Esophagus (tissue), 2 donors: ENCODE data around the gene PSTPIP2. TPM values are rescaled to one million over a fixed set of nuclear protein-coding genes. Genes with fewer than 3 reads are reported as not detected.
"Not testable (repeated sequence)": the region's sequence is repeated elsewhere in the genome, so short reads cannot be mapped to it uniquely, and the experiment has no call there.

Experiments used
- H3K27ac ChIP-seq, 2 donors: one replicate each; pipeline ENCODE4 v1.5.1; 2013; ENCODE audit warnings: low read depth in 2 of 2, mild to moderate bottlenecking in 2 of 2, inconsistent platforms in 1 of 2, low read length in 1 of 2, moderate library complexity in 1 of 2
- H3K27me3 ChIP-seq, 2 donors: one replicate each; pipeline ENCODE4 v1.6.1; 2013; ENCODE audit warnings: low read length in 2 of 2, control low read depth in 1 of 2, mild to moderate bottlenecking in 1 of 2; ENCODE audit not compliant: insufficient read depth in 2 of 2, control insufficient read depth in 1 of 2
- H3K36me3 ChIP-seq, 2 donors: one replicate each; pipeline ENCODE4 v1.6.1; 2013; ENCODE audit warnings: low read length in 1 of 2; ENCODE audit not compliant: control insufficient read depth in 2 of 2, insufficient read depth in 2 of 2
- H3K4me1 ChIP-seq, 2 donors: one replicate each; pipeline ENCODE4 v1.6.1; 2013; ENCODE audit warnings: low read length in 1 of 2; ENCODE audit not compliant: control insufficient read depth in 2 of 2, insufficient read depth in 2 of 2
- H3K4me3 ChIP-seq, 2 donors: one replicate each; pipeline ENCODE4 v1.5.1; 2013; ENCODE audit warnings: low read length in 2 of 2, mild to moderate bottlenecking in 2 of 2, low read depth in 1 of 2, moderate library complexity in 1 of 2
- H3K9me3 ChIP-seq, 2 donors: one replicate each; pipeline ENCODE4 v1.6.1; 2013; ENCODE audit warnings: mild to moderate bottlenecking in 2 of 2, low read depth in 1 of 2, low read length in 1 of 2, moderate library complexity in 1 of 2; ENCODE audit not compliant: control insufficient read depth in 2 of 2, insufficient read depth in 1 of 2
- WGBS, 2 donors: extraction: QIAGEN DNeasy Blood & Tissue Kit; methylation state at CpG; one replicate each; pipeline ENCODE4 v1.1.7; 2013; 5-methylcytosine and 5-hydroxymethylcytosine counted together
- polyA plus RNA-seq, 2 donors: library from polyadenylated mRNA; stranded (reverse); fragments of 200-250 nt; gene quantifications; one replicate each; pipeline ENCODE4 v1.2.3, GENCODE V29; 2013
- donor health status: healthy with polysubstance abuse.
- donor health status: Bipolar disorder and iron deficiency.

PSTPIP2 gene
- polyA plus RNA-seq, 2 donors = 4.2 to 6.4 TPM

DNA sequence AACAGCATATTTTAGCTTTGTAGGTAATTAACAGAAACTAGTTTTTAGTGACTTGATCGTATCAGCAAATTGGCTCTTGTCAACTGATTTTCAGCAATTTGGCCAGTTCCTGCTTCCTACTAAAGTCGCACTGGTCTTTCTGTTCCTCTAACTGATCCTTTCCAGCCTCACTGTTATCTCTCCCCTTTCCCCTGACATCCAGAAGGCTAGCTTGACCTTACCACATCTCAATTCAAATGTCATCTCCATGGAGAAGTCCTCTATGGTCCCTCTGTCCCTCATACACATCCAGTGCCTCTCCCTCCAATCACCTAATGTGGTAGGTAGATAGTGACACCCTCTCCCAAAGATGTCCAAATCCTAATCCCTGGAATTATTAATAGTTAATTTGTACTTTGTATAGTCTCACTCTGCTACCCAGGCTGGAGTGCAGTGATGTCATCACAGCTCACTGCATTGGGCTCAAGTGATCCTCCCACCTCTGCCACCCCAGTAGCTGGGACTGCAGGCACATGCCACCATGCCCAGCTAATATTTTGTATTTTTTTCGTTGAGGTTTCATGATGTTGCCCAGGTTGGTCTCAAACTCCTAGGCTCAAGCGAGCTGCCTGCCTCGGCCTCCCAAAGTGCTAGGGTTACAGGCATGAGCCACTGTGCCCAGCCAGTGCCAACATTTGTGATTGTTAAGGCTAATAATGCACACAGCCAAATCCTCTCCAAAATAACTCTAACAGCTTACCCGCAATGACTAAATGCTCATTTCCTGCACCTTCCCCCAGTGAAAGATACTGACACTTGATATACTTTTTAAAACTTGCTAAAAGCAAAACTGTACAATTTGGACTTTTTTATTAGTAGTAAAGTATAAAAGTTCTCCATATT, 16.9 kb downstream of the PSTPIP2 start:
- no peaks in the 10 kb centered on the region for H3K9me3 ChIP-seq
- no peak overlapping the region for H3K27ac ChIP-seq
- WGBS, 2 donors = 78% methylated on average over 6 of the region's 6 CpGs
- H3K36me3 ChIP-seq = no peaks in the 10 kb centered on the region
- no peak overlapping the region for H3K4me3 ChIP-seq
- H3K4me1 ChIP-seq = no peaks in the 10 kb centered on the region
- H3K27me3 ChIP-seq = no peaks in the 10 kb centered on the region

DNA sequence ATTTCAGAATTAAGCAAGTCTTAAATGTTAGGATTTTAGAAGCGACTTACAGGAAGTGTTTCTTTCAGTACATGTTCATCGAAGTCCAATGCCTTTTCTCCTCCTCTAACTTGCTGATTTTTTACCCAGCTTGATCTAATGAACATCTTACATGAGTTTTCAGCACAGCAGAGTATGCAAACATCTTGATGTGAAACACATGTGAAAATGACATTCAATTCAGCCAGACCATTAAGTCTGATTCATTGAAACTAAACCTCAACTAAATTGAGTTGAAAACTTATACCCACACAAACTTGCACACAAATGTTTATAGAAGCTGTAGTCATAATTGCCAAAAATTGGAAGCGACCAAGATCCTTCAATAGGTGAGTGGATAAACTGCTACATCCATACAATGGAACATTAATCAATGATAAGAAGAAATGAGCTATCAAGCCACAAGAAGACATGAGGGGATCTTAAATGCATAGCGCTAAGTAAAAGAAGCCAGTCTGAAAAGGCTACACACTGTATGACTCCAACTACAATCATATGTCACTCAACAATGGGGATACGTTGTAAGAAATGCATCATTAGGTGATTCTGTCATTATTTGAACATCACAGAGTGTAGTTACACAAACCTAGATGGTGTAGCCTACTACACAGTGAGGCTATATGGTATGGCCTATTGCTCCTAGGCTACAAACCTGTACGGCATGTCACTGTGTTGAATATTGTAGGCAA, 18.5 kb downstream of the PSTPIP2 start:
- H3K36me3 ChIP-seq = no peaks in the 10 kb centered on the region
- WGBS, 2 donors = 89 to 92% methylated on average over 6 of the region's 6 CpGs
- H3K27me3 ChIP-seq = no peaks in the 10 kb centered on the region
- no peaks in the 10 kb centered on the region for H3K9me3 ChIP-seq
- H3K27ac ChIP-seq = no peak overlapping the region
- H3K4me3 ChIP-seq = no peak overlapping the region
- H3K4me1 ChIP-seq = no peaks in the 10 kb centered on the region

DNA sequence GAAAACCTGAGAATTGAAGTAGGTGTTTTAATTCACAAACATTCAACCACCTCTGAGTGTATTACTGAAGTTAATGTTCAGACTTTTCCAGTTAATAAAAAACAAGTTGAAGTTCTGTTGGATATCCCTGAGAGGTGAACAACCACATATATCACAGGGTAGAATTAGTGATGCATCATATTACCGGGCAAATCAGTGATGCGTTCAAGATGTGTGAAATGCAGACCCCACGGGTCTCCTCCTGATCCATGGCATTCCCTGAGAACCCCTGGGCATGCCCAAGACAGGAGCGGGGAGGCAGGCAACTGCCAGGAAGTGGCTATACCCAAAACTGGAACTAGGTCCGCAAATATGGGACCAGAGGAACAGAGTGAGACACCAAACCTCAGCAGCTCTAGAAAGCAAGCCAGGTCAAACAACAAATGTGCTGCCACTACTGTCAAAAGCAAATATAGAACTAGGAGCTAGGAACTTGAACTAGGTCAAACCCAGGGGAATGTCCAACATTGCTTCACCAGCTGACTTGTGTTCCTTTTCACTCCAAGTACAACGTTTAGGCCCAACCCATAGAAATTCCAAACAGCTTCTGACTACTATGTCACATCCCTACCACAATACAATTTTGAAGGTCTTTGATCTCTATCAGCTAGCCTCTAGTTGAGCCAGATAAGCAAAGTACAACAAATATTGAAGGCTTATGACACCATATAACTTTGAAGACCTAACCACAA, 20.2 kb downstream of the PSTPIP2 start:
- no peaks in the 10 kb centered on the region for H3K4me1 ChIP-seq
- no peak overlapping the region for H3K27ac ChIP-seq
- H3K9me3 ChIP-seq = no peaks in the 10 kb centered on the region
- H3K4me3 ChIP-seq = no peak overlapping the region
- H3K27me3 ChIP-seq = no peaks in the 10 kb centered on the region
- H3K36me3 ChIP-seq = no peaks in the 10 kb centered on the region
- WGBS, 2 donors = 72 to 76% methylated on average over 6 of the region's 6 CpGs

DNA sequence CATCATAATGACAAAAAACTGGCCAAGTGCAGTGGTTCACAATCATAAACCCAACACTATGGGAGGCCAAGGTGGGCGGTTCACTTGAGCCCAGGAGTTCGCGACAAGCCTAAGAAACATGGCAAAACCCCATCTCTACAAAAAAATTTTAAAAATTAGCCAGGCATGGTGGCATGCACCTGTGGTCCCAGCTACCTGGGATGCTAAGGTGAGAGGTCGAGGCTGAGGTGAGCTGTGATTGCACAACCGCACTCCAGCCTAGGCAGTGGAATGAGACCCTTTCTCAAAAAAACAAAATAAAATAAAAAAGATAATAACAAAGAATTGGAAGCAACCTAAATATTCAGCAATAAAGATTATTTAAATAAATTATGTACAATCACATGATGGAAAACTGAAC, 21.8 kb downstream of the PSTPIP2 start:
- Histone ChIP-seq H3K4me1 (no peaks in the 10 kb centered on the region), H3K9me3 (no peaks in the 10 kb centered on the region), H3K36me3 (no peaks in the 10 kb centered on the region), H3K27ac (no peak overlapping the region), H3K27me3 (no peaks in the 10 kb centered on the region), H3K4me3 (no peak overlapping the region)
- 96 to 99% methylated on average over 5 of the region's 5 CpGs for WGBS, 2 donors

DNA sequence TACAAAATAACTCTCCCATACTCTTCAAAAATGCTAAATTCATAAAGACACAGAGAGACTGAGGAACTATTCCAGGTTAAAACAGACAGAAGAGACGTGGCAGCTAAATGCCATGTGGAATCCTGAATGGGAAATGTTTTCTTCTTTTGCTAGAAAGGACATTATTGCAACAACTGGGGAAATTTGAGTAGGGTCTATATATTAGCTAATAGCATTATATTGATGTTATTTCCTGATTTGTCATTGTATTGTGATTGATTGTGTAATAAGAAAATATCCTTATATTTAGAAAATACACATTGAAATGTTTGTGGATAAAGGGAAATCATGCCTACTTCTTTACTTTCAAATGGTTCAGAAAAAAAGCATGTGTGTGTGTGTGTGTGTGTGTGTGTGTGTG, 23.4 kb downstream of the PSTPIP2 start:
- Histone ChIP-seq H3K27me3 (no peaks in the 10 kb centered on the region), H3K9me3 (no peaks in the 10 kb centered on the region), H3K4me3 (no peak overlapping the region), H3K27ac (no peak overlapping the region), H3K36me3 (no peaks in the 10 kb centered on the region), H3K4me1 (no peaks in the 10 kb centered on the region)
- WGBS, 2 donors = 93 to 97% methylated on average over 1 of the region's 1 CpG

DNA sequence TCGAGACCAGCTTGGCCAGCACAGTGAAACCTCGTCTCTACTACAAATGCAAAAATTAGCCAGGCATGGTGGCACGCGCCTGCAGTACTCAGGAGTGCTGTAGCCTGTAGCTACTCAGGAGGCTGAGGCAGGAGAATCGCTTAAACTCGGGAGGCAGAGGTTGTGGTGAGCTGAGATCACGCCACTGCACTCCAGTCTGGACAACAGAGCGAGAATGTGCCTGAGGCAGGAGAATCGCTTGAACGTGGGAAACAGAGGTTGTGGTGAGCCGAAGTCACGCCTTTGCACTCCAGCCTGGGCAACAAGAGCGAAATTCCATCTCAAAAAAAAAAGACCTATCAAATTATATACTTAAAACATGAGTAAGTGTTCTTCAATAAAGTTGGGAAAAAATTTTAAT, 24.7 kb downstream of the PSTPIP2 start:
- WGBS, 2 donors = 91 to 95% methylated on average over 13 of the region's 13 CpGs
- H3K9me3 ChIP-seq = not testable (repeated sequence)

DNA sequence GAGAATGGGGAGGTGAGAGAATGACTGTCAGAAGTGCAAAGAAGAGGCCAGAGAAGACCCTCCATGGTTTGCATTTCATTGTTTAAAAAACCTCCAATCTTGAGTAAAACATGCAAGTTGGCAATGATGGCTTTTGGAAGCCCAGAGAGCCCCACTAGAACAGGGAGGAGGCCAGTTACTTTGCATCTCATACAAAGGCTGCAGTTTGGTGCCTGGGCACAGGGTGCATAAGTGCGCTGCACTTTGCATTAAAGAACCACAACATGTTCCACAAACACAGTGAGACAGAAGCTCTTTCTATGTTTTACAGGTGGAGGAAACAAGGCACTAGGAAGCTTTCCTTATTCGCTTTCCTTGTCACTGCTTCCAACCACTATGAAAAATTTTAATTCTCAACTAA, 25.4 kb downstream of the PSTPIP2 start:
- H3K27me3 ChIP-seq = no peaks in the 10 kb centered on the region
- H3K36me3 ChIP-seq = no peaks in the 10 kb centered on the region
- H3K27ac ChIP-seq = no peak overlapping the region
- no peaks in the 10 kb centered on the region for H3K9me3 ChIP-seq
- H3K4me3 ChIP-seq = no peak overlapping the region
- 84 to 98% methylated on average over 2 of the region's 2 CpGs for WGBS, 2 donors
- H3K4me1 ChIP-seq = no peaks in the 10 kb centered on the region

More for the DNA sequence above, 24.7 kb downstream of the PSTPIP2 start:
- not testable (repeated sequence) for H3K27ac ChIP-seq, H3K4me1 ChIP-seq, H3K4me3 ChIP-seq, H3K27me3 ChIP-seq, H3K36me3 ChIP-seq

DNA sequence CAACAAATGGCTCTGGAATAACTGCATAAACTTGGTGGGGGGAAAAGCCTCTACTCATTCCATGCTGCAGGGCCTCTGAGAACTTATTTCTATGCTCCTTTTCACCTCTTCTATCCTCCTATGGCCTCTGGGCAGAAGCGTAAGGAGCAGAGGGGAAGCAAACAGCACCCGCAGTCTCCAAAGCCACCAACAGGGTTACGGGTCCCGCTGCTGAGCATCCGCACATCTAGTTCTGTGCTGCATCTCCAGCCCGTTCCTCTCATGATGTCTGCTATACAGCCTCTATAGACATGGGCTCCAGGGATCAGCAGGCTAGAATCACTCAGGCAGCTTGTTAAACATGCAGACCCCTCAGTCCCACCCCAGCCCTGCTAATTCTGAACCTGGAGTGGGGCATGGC, 25.9 kb downstream of the PSTPIP2 start:
- 97% methylated on average over 6 of the region's 6 CpGs for WGBS, 2 donors
- H3K4me1 ChIP-seq = no peaks in the 10 kb centered on the region
- H3K27ac ChIP-seq = no peak overlapping the region
- no peaks in the 10 kb centered on the region for H3K36me3 ChIP-seq
- no peaks in the 10 kb centered on the region for H3K9me3 ChIP-seq
- H3K4me3 ChIP-seq = no peak overlapping the region
- no peaks in the 10 kb centered on the region for H3K27me3 ChIP-seq

DNA sequence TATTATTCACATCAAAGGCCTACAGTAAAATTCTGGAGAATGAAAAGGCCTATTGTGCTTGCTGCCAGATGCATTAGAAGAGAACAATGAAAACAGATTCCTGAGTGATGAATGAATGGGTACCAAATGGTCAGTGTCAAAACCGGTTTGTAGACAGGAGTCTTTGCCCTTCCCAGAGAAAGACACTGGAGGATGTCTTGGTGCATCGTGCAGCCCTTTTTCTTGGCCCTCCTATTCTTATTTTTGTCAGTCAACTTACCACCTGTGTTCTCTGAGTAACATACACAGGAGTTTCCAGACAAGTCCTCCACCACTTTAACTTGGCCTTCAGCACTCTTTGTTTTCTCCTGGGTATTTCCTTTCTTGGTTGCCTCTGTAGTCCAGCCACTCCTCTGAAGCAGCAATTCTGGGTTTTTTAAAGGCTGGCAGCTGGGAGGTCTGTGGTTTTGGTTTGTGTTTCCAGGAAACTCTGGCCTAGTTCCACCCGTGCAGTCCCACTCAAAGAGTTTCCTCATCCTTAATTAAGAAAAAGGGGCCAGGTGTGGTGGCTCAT, 29.4 kb downstream of the PSTPIP2 start:
- Histone ChIP-seq H3K4me1 (no peaks in the 10 kb centered on the region), H3K4me3 (no peak overlapping the region), H3K36me3 (no peaks in the 10 kb centered on the region), H3K27me3 (no peaks in the 10 kb centered on the region), H3K9me3 (no peaks in the 10 kb centered on the region), H3K27ac (no peak overlapping the region)
- WGBS, 2 donors = 30 to 50% methylated on average over 3 of the region's 3 CpGs
